Activated naive CD4-positive, alpha-beta T cell (primary cell): ENCODE data around the gene AGAP2.

Source experiments
- DNase-seq, 4 experiments: peaks; one replicate each; lab custom pipeline; 2025; lab: John Stamatoyannopoulos, UW

Gene AGAP2

GRCh38 chr12:57736741-57737466 lies 1.6 kb downstream of the AGAP2 start:
- DNase-seq: no peak

GRCh38 chr12:57735952-57736740 lies 2.4 kb downstream of the AGAP2 start:
- DNase-seq: no peak

GRCh38 chr12:57735198-57735855 lies 3.2 kb downstream of the AGAP2 start:
- no peak for DNase-seq

GRCh38 chr12:57734591-57734990 lies 4.0 kb downstream of the AGAP2 start:
- no peak for DNase-seq

GRCh38 chr12:57733928-57734327 lies 4.6 kb downstream of the AGAP2 start:
- DNase-seq: no peak

- DNase-seq: no peak
These were observed 5.6 kb downstream of the AGAP2 start for GRCh38 chr12:57732726-57733593.

GRCh38 chr12:57732270-57732669 lies 6.3 kb downstream of the AGAP2 start:
- no peak for DNase-seq

GRCh38 chr12:57731411-57732080 lies 7.0 kb downstream of the AGAP2 start:
- DNase-seq: no peak

- DNase-seq: no peak
These were observed 8.0 kb downstream of the AGAP2 start for GRCh38 chr12:57730336-57731067.

GRCh38 chr12:57729321-57729844 lies 9.2 kb downstream of the AGAP2 start:
- no peak for DNase-seq

- no peak for DNase-seq
These were observed 10.7 kb downstream of the AGAP2 start for GRCh38 chr12:57727758-57728395.

- no peak for DNase-seq
These were observed 11.4 kb downstream of the AGAP2 start for GRCh38 chr12:57726884-57727757.

- peak in 1 of 4 experiments; percentile 17 for DNase-seq
These were observed 12.2 kb downstream of the AGAP2 start for GRCh38 chr12:57726151-57726883.

- DNase-seq: no peak
These were observed 12.7 kb downstream of the AGAP2 start for GRCh38 chr12:57725851-57726150.

- no peak for DNase-seq
These were observed 13.4 kb downstream of the AGAP2 start for GRCh38 chr12:57724936-57725740.

- DNase-seq: no peak
These were observed 14.3 kb downstream of the AGAP2 start for GRCh38 chr12:57724003-57724935.

GRCh38 chr12:57723630-57723962 lies 14.9 kb downstream of the AGAP2 start:
- no peak for DNase-seq
